Peyer's patch (tissue), 4 donors: Measurements from ENCODE around the gene AIFM1. TPM values are rescaled to one million over a fixed set of nuclear protein-coding genes. Genes with fewer than 3 reads are reported as not detected.

ENCODE experiments used
- DNase-seq, 3 donors: peaks; one replicate each; pipeline ENCODE4 v3.0.0-alpha.2; 2017 to 2019
- H3K27ac ChIP-seq, 4 donors: fragments of 200-600 bp; sonication (generic); one replicate each; pipeline ENCODE4 v1.5.1; 2016 to 2019
- H3K27me3 ChIP-seq, 2 donors: fragments of 200-600 bp; sonication (generic); one replicate each; pipeline ENCODE4 v1.5.1; 2019
- H3K36me3 ChIP-seq, 3 donors: fragments of 200-600 bp; sonication (generic); one replicate each; pipeline ENCODE4 v1.5.1; 2016 to 2019
- H3K4me1 ChIP-seq, 4 donors: fragments of 200-600 bp; sonication (generic); one replicate each; pipeline ENCODE4 v1.5.1; 2016 to 2019
- H3K4me3 ChIP-seq, 4 donors: fragments of 200-600 bp; sonication (generic); 1 replicate in 3 of 4; 2 replicates in 1 of 4; pipeline ENCODE4 v1.5.1; 2016 to 2019; ENCODE audit warnings: mild to moderate bottlenecking in 1 of 4
- H3K9me3 ChIP-seq, 4 donors: fragments of 200-600 bp; sonication (generic); one replicate each; pipeline ENCODE4 v1.5.1; 2016 to 2019; ENCODE audit warnings: mild to moderate bottlenecking in 1 of 4
- CTCF ChIP-seq, 6 experiments: fragments of 450-650 bp in 4 of 6; fragments of 200-600 bp in 2 of 6; sonication (generic) in 1 of 6; IDR thresholded peaks; one replicate each; pipeline ENCODE4 v1.5.1; 2017 to 2019; ENCODE audit warnings: antibody characterized with exemption in 6 of 6, mild to moderate bottlenecking in 3 of 6, moderate library complexity in 1 of 6
- POLR2A ChIP-seq, 2 donors: fragments of 450-650 bp; IDR thresholded peaks; one replicate each; pipeline ENCODE4 v1.5.1; 2017; ENCODE audit warnings: antibody characterized with exemption in 2 of 2, mild to moderate bottlenecking in 2 of 2, moderate library complexity in 2 of 2
- total RNA-seq, 4 donors: library from RNA; depleted of rRNA; stranded (reverse); fragments of >200 nt; gene quantifications; one replicate each; pipeline ENCODE4 v1.1.0, GENCODE V29; 2016

Gene AIFM1
- 10 to 100 TPM; 16.5 to 44.9 (median 37.4) TPM for total RNA-seq

DNA sequence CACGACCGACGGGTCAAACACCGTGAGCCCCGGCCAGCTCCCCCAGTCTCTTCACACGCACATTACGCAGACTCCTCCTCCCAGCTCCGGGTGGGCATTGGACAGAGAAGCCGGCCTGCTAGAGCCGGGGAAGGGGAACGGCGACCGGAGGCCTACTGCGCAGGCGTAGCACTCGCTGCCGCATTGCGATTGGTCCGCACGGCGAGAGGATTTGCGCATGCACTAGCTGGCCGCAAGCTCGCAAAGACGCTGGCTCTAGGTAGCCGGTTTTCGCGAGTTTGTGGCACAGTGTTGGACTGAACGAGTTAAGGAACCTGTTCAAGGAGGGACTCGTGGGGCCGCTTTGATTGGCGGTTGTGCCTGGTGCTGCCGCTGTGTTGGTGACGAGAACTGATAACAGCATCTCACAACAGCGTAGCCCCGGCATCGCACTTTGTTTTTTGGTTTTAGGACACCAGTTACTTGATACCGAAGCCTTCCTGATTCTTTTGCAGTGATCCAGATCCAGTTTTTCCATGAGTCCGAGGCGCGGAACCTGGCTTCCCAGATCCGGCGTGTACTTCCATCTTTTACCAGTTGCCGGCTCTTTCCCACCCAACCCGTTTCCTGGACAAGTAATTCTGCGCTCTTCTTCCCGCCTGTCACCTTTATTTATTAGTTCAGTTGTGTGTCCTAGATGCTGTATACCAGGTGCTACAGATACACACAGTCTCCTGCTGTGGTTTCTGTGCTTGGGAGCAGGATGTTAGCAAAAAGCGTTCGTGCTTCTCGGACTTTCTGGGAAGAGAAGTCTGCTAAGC is at the start of gene AIFM1:
AIFM1 (minus strand) TSS at position 139 of the 800 bp plus-strand sequence. CDS start 185 bp downstream, outside the sequence.
- TF ChIP-seq POLR2A (IDR thresholded peaks at IDR 0.05) (peak in 1 of 2 donors; percentile 44), CTCF (IDR thresholded peaks at IDR 0.05) (peak in 3 of 6 experiments; percentile 2 to 7 (median 2))
- H3K27ac ChIP-seq = peak within 1 kb of the TSS; percentile 76 to 93 (median 87)
- H3K4me1 ChIP-seq = no peaks in the 10 kb centered on the region
- no peaks in the 10 kb centered on the region for H3K9me3 ChIP-seq
- H3K27me3 ChIP-seq = no peaks in the 10 kb centered on the region
- H3K4me3 ChIP-seq = peak within 1 kb of the TSS; percentile 50 to 71 (median 61)
- DNase-seq = peak; percentile 82 to 95 (median 92)
- no peaks in the 10 kb centered on the region for H3K36me3 ChIP-seq

- H3K27me3 ChIP-seq = no peaks in the 10 kb centered on the region
- no peak overlapping the region for H3K4me3 ChIP-seq
Measured at GRCh38 chrX:130213376-130213775, 47.7 kb upstream of the AIFM1 start.

GRCh38 chrX:130212371-130212770 is 46.7 kb upstream of the AIFM1 start:
- Histone ChIP-seq H3K9me3 (no peaks in the 10 kb centered on the region), H3K27me3 (no peaks in the 10 kb centered on the region), H3K27ac (no peak overlapping the region), H3K4me3 (no peak overlapping the region), H3K36me3 (no peaks in the 10 kb centered on the region), H3K4me1 (no peaks in the 10 kb centered on the region)
- DNase-seq = no peak
- no peak for TF ChIP-seq POLR2A (IDR thresholded peaks at IDR 0.05)
- no peak for TF ChIP-seq CTCF (IDR thresholded peaks at IDR 0.05)

More at GRCh38 chrX:130213376-130213775, 47.7 kb upstream of the AIFM1 start:
- TF ChIP-seq POLR2A (IDR thresholded peaks at IDR 0.05) (no peak), CTCF (IDR thresholded peaks at IDR 0.05) (no peak)
- Histone ChIP-seq H3K36me3 (no peaks in the 10 kb centered on the region), H3K9me3 (no peaks in the 10 kb centered on the region), H3K4me1 (no peaks in the 10 kb centered on the region), H3K27ac (no peak overlapping the region)
- no peak for DNase-seq

- H3K4me1 ChIP-seq = no peaks in the 10 kb centered on the region
- no peak for DNase-seq
- no peaks in the 10 kb centered on the region for H3K36me3 ChIP-seq
- no peak for TF ChIP-seq POLR2A (IDR thresholded peaks at IDR 0.05)
- TF ChIP-seq CTCF (IDR thresholded peaks at IDR 0.05) = no peak
- no peaks in the 10 kb centered on the region for H3K27me3 ChIP-seq
- no peak overlapping the region for H3K27ac ChIP-seq
- H3K4me3 ChIP-seq = no peak overlapping the region
- H3K9me3 ChIP-seq = no peaks in the 10 kb centered on the region
Measured at GRCh38 chrX:130211415-130212186, 46.0 kb upstream of the AIFM1 start.

- no peak for DNase-seq
- Histone ChIP-seq H3K4me1 (no peaks in the 10 kb centered on the region), H3K36me3 (no peaks in the 10 kb centered on the region), H3K27ac (no peak overlapping the region), H3K9me3 (no peaks in the 10 kb centered on the region), H3K27me3 (no peaks in the 10 kb centered on the region), H3K4me3 (no peak overlapping the region)
- TF ChIP-seq POLR2A (IDR thresholded peaks at IDR 0.05) (no peak), CTCF (IDR thresholded peaks at IDR 0.05) (no peak)
Measured at GRCh38 chrX:130204647-130205046, 39.0 kb upstream of the AIFM1 start.
